Measurements from ENCODE around the gene C16orf54.
A peak's percentile ranks its signal among the peaks of the same experiment; 100 is the strongest.

- TF ChIP-seq CTCF (IDR thresholded peaks at IDR 0.05) (peak in 5 of 6 experiments; percentile 31 to 46 (median 42)), POLR2A (IDR thresholded peaks at IDR 0.05) (no peak)
Observed at GRCh38 chr16:29729116-29729521, 16.7 kb downstream of the C16orf54 start.
